NCI-H748 treated with DMSO at 0.1 percent for 48 hours (cell line): ENCODE data around the gene ITGA8.

Source experiments
- DNase-seq: peaks from one replicate; lab custom pipeline; 2025; lab: John Stamatoyannopoulos, UW

Gene ITGA8

GRCh38 chr10:15735763-15736162, 16.0 kb upstream of the ITGA8 start:
- DNase-seq: no peak

GRCh38 chr10:15730341-15730740, 10.6 kb upstream of the ITGA8 start:
- DNase-seq: no peak

- DNase-seq: no peak
Observed at GRCh38 chr10:15729890-15730289, 10.2 kb upstream of the ITGA8 start.

GRCh38 chr10:15726042-15726441, 6.3 kb upstream of the ITGA8 start:
- DNase-seq: no peak

- no peak for DNase-seq
Observed at GRCh38 chr10:15725603-15726002, 5.9 kb upstream of the ITGA8 start.

- no peak for DNase-seq
Observed at GRCh38 chr10:15724683-15725082, 5.0 kb upstream of the ITGA8 start.

GRCh38 chr10:15723803-15724202, 4.1 kb upstream of the ITGA8 start:
- DNase-seq: no peak

- no peak for DNase-seq
Observed at GRCh38 chr10:15720635-15721287, 1.0 kb upstream of the ITGA8 start.

GRCh38 chr10:15719049-15719898, 448 bp downstream of the ITGA8 start:
- no peak for DNase-seq

GRCh38 chr10:15718694-15719048, 1.1 kb downstream of the ITGA8 start:
- DNase-seq: no peak

GRCh38 chr10:15715619-15716227, 4.0 kb downstream of the ITGA8 start:
- DNase-seq: no peak

- DNase-seq: no peak
Observed at GRCh38 chr10:15714847-15715246, 4.9 kb downstream of the ITGA8 start.

- DNase-seq: no peak
Observed at GRCh38 chr10:15712883-15713282, 6.8 kb downstream of the ITGA8 start.

- DNase-seq: no peak
Observed at GRCh38 chr10:15710455-15710854, 9.3 kb downstream of the ITGA8 start.

- no peak for DNase-seq
Observed at GRCh38 chr10:15705298-15705697, 14.4 kb downstream of the ITGA8 start.

- DNase-seq: no peak
Observed at GRCh38 chr10:15704581-15704968, 15.1 kb downstream of the ITGA8 start.

GRCh38 chr10:15703944-15704580, 15.7 kb downstream of the ITGA8 start:
- no peak for DNase-seq

GRCh38 chr10:15703151-15703880, 16.4 kb downstream of the ITGA8 start:
- DNase-seq: no peak

GRCh38 chr10:15700078-15700674, 19.5 kb downstream of the ITGA8 start:
- no peak for DNase-seq

GRCh38 chr10:15695852-15696251, 23.9 kb downstream of the ITGA8 start:
- DNase-seq: no peak

GRCh38 chr10:15690031-15690430, 29.7 kb downstream of the ITGA8 start:
- no peak for DNase-seq

GRCh38 chr10:15684768-15685167, 35.0 kb downstream of the ITGA8 start:
- DNase-seq: no peak
